CD4-positive, alpha-beta T cell treated with Interleukin-1 beta for 1 hour (primary cell): ENCODE data around the gene RPS27.
A peak's percentile ranks its signal among the peaks of the same experiment; 100 is the strongest.

ENCODE experiments used
- DNase-seq, 2 donors: peaks; one replicate each; pipeline ENCODE4 v3.0.0-alpha.2; 2020 to 2022

RPS27 gene

DNA sequence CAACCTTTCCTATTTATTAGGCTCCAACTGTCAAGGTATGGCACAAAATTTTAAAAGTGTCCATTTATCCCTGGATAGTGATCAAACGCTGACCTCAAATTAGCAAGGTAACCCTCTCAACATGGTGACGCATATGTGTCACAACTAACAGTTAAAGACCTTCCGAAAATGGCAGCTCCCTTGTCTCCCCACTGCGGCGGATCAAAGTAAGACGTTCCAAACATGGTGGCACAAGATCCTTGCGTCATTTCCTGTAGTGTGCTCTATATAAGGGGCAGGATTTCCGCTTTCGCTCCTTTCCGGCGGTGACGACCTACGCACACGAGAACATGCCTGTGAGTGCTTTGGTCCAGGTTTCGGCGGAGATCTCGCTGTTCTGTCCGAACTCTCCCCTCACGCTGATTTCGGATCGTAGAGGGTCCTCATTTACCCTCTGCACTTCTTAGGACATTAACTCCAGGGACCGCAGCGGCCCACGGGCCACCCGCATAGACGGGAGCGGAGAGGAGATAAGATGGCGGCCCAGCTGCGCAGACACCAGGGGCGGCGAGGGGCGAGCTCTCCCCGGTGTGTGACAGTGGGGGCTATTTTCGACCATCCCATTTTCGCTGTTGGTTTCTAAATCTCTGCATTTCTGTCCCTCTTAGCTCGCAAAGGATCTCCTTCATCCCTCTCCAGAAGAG, at the start of gene RPS27:
RPS27 (plus strand) TSS at position 295 of the 683 bp plus-strand sequence; CDS start at position 330, 35 bp downstream.
- peak; percentile 96 for DNase-seq

GRCh38 chr1:153941826-153942725, 48.5 kb upstream of the RPS27 start:
- no peak for DNase-seq

DNA sequence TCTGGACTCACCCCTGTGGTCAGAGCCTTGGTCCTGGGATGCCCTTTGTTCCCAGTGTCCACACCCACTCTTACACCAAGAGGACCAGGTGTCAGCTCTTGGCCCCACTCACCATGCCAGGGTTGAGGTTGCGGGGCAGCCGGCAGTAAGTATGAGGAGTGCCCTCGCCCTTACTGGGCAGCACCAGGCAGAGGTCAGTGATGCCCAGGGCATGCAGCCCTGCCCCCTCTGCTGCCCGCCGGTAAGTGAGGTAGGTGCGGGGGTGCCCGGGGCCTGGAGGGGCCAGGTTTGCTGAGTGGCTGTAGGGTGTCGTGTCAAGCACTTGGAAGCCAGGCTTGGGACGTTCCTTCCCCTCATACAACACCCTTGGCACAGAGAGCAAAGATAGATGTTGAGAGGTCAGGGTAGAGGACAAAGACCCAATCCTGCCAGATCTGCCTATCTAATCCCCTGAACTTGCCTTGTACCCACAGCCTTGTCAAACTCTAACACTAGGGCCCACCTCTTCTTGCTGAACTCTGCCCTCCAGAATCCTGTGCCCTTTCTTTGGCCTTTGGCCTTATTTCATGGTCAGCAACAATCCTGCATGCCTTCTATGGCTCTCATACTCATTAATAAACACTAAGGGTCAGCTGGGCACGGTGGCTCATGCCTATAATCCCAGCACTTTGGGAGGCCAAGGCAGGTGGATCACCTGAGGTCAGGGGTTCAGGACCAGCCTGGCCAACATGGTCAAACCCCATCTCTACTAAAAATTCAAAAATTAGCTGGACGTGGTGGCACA, 47.6 kb upstream of the RPS27 start:
- no peak for DNase-seq

DNA sequence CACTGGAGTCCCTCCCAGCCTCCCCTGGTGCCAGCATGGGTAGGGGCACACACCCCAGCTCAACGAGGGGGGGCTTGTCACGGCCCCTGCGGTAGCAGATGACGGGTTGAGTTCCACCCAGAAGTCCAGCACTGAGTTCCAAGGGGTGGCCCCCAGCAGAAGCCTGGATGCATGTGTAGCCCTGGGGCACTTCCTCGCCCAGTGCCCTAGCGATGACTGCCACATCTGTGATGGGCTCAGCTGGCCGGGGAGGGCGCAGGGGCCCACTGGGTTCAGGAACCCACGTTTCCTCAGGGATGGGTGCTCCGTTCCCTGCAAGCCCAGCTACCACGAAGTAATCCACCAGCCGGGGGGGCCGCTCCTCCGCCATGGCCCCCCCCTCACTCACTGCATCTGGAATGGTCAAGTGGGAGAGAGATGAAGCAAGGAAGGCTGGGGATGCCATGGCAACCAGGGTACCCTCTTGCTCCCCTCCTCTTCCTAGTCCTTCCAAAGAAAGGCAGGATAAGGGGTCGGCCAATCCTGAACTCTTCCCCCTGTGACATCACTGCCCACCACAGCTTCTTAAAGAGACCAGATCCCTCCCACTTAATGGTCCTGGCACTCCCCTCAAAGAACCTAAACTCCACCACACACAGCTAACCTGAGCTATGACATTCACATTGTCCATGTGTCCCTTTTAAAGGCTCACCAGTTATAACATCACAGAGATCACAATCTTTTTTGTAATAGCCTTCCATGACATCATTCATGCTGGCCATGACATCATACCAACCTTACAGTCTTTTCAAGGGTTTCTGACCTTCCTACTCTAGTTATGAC, 46.3 kb upstream of the RPS27 start:
- peak; percentile 30 to 46 for DNase-seq

DNA sequence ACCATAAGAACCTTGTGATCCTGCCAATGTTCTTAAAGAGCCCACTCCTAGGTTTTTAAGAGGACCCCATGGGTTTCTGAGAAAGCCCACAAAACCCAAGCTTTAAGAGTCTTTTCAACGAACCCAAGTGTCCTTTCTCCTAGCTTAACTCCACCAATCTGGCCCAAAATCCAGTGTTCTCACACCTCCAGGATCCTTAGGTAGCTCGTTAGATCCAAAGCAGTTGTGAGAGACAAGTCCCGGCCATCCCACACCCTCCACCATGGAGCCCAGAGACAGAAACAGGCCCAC, 45.8 kb upstream of the RPS27 start:
- DNase-seq: no peak

DNA sequence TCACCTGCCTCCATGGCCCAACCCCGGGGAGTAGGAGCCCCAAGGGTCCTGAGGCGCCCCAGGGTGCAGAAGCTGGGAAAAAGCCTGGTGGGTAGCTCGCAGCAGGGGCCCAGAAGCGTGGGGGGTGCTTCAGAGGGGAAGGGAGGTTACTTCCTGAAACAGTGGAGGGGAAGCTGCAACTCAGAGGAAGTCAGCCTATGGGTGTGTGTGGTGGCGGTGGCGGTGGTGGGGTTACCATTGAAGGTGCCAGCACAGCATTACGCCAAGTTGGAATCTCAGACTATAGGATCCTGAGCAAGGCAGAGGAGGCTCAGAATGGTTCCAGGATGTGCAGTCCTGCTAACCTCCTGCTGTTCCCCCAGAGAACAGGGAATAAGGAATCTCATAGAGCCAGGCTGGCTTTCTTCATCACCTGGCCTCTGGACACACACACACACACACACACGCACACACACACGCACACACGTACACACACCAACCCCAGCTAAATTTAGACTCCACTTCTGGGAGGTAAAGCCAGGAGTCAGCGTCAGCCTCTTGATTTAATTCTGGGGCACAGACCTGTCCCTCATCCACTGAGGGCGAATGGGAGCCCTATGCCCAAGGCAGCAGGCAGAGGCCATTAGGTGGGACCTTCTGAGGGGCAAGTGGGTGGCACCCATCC, 45.3 kb upstream of the RPS27 start:
- peak; percentile 84 to 86 for DNase-seq

DNA sequence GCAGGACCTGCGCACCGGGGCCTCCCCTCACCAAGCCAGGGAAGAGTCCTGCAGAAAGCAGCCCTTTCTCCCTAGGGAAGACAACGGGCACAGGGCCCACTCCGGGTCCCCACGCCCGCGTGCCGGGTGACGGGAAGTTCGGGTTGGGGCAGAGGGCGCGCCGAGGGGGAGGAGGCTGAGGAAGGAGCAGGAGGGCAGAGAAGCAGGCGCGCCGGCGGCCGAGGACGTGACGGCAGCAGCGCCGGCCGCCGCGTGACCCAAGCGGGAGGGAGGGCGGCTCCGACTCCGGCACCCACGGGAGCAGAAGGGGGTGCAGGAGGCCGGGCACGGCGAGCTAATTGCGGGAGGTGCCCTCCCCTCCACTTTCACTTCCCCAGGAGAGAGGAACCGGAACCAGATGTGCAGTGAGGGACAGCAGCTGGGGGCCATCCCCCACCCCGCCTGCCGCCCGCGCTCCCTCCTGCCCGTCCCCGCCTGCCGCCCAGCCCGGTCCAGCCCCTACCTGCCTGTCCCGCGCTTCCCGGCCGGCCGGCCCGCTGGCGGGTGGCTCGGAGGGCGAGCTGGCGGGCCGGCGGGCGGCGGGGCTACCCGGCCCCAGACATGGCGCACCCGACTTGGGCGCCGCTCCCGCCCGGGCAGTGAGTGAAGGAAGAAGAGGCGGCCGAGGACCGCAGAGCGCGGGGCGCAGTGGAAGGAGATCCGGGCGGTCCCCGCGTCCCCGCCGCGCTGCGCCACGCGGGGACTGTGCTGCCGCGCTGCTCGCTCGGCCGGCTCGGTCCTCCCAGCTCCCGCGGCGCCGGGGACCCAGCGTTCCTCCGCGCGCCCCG, 44.6 kb upstream of the RPS27 start:
- DNase-seq: peak; percentile 83 to 94

DNA sequence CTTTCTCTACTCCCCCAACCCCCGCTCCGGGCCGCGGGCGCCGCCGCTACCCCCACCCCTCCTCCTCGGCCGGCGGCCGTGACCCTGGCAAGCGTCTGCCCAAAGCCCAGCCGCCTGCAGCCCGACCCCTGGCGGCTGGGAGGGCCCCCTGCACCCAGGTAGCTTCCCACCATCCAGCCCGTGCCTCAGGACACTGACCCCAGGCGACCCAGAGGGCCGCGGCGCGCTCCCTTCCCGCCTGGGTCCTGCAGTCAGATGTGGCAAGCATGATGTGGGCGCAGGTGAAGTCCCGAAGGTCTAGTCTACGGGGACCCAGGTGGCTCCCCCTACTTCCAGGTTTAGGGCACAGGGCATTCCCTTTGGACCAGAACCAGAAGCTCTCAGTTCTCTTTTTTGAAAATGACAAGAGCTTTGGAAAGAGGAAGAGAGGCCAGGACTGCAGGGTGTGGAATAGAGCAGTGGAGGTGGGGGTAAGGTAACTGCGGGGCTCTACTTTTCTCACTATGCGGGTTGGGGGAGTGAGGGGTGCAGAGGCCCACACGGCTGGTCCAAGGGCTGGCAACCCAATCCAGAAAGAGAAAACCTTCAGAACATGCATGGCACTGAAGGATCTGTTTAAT, 43.8 kb upstream of the RPS27 start, which contains the start of gene DENND4B:
DENND4B (minus strand) TSS at position 97 of the 620 bp plus-strand sequence. CDS start 2,344 bp downstream, outside the sequence.
- DNase-seq: peak; percentile 80 to 83

DNA sequence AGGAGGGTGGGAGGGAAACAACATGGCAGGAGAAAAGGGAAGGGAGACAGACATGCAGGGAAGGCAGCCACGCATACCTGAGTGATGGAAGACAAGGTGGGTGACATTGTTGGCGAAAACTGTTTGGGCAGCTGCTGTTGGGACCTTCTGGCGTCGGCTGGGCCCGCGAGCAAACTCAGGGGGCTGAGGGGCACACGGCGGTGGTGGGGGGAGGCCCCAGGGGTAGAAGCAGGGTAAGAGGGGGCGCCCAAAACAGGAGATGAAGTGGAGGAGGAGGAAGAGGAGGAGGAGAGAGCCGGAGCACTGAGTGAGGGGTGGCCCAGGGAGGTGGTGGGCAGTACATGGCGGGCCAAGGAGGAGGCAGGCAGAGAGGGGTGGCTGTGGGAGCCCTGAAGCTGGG, 39.4 kb upstream of the RPS27 start:
- DNase-seq: no peak

DNA sequence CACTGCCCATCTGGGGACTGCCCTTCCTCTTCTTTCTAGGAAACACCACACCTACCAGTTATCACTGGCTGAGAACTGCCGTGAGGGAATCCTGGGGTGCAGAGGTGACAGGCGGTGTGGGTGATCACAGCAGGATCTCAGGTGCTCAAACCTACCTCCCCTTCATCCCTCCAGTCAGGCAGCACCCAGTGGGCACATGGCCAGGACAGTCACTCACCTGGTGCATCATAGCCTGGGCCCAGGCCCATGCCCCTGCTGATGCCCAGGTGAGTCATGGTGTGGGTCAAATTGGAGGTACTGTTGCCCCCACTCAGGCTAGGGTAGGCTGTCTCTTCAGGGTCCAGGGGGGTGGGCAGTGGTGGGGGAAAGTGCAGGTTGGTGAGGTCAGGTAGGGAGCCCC, 38.8 kb upstream of the RPS27 start:
- DNase-seq: no peak

- no peak for DNase-seq
Measured at GRCh38 chr1:153953859-153954365, 36.6 kb upstream of the RPS27 start.

- no peak for DNase-seq
Measured at GRCh38 chr1:153954826-153955225, 35.7 kb upstream of the RPS27 start.

GRCh38 chr1:153956997-153957715, 33.4 kb upstream of the RPS27 start:
- no peak for DNase-seq

- DNase-seq: peak; percentile 32 to 64
Measured at GRCh38 chr1:153957744-153958110, 32.8 kb upstream of the RPS27 start.

GRCh38 chr1:153958111-153958960, 32.2 kb upstream of the RPS27 start, which contains the start of gene CRTC2:
Gene CRTC2, minus strand, starts transcription at chr1:153958612. Its CDS starts 115 bp downstream, at chr1:153958497.
- DNase-seq: peak; percentile 98

- no peak for DNase-seq
Measured at GRCh38 chr1:153958961-153959260, 31.7 kb upstream of the RPS27 start.

DNA sequence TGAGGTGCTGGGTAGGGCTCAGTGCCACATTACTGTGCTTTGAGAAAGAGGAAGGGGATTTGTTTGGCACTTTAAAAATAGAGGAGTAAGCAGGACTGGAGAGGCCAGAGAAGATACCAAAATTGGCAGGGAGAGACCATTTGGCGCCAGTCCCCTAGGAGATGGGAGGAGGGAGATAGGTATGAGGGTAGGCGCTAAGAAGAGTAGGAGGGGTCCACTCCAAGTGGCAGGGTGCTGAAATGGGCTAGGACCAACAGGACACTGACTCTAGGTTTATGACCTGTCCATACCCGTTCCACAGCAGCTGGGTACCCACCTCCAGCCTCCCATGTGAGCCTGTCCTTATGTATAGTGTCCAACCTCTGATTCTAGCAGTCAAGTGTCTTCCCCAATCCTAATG, 31.1 kb upstream of the RPS27 start:
- DNase-seq: no peak

- DNase-seq: no peak
Measured at GRCh38 chr1:153960206-153960605, 30.4 kb upstream of the RPS27 start.

DNA sequence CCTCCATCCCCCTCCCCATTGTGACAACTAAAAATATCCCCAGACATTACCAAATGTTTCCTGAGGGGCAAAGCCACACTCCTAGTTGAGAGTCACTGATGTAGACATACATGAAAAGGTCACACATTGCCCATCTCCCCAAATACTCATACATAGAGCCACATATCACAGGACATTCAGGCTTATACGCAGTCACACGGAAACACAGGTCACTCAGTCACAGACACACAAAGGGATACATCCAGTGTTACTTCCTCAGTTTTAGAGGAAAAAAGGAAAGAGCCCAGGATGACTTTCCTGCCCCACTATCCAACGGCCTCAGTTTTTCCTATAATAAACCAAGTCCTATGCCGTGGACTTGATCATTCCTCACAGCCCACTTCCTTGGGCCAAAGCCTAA, 29.1 kb upstream of the RPS27 start:
- DNase-seq: no peak
